A549 (cell line): ENCODE measurements around the gene CETN3. TPM values are rescaled to one million over a fixed set of nuclear protein-coding genes. Genes with fewer than 3 reads are reported as not detected.

Experiments
- ATAC-seq, 2 experiments: fragments of 200-7000 bp in 1 of 2; fragments of >200 bp in 1 of 2; cut with Nextera tagmentation in 1 of 2; cut with Tn5 transposase in 1 of 2; 3 replicates each; pipeline versions ENCODE4 v1.8.0 to v1.9.1; 2018 to 2020; ENCODE audit warnings: mild to moderate bottlenecking in 1 of 2, moderate library complexity in 1 of 2
- CTCF ChIA-PET: fragments of 300-600 bp; sonication (Branson Sonifier 250); formaldehyde crosslinking; extraction: SDS; loops from one replicate; lab custom pipeline; 2021; ENCODE audit warnings: antibody characterized with exemption, inconsistent platforms; lab: Yijun Ruan, JAX
- POLR2A ChIA-PET: fragments of 350-600 bp; formaldehyde crosslinking; extraction: SDS; loops from one replicate; lab custom pipeline; 2021; ENCODE audit warnings: antibody characterized with exemption, inconsistent platforms; lab: Yijun Ruan, JAX
- DNase-seq, 2 experiments: peaks; one replicate each; pipeline versions ENCODE4 v3.0.0 to v3.0.0-alpha.2; 2011 to 2016; ENCODE audit warnings: low read depth in 1 of 2, low spot score in 1 of 2
- FAIRE-seq: peaks from 2 replicates; lab custom pipeline; 2011; peaks lifted over from hg19 to GRCh38; lab: Jason Lieb, UNC
- H3K27ac ChIP-seq, 2 experiments: fragments of >200 bp; sonication (Bioruptor Twin); formaldehyde crosslinking; 3 replicates each; pipeline ENCODE4 v1.5.1; 2016 to 2017
- H3K4me1 ChIP-seq: fragments of >200 bp; sonication (Bioruptor Twin); formaldehyde crosslinking; 3 replicates; pipeline ENCODE4 v1.6.1; 2016
- H3K4me2 ChIP-seq: fragments of >200 bp; sonication (Bioruptor Twin); formaldehyde crosslinking; 3 replicates; pipeline ENCODE4 v1.6.1; 2016
- H3K4me3 ChIP-seq: fragments of >200 bp; sonication (Bioruptor Twin); formaldehyde crosslinking; 3 replicates; pipeline ENCODE4 v1.5.1; 2016
- H3K9me3 ChIP-seq: fragments of >200 bp; sonication (Bioruptor Twin); formaldehyde crosslinking; 3 replicates; pipeline ENCODE4 v1.6.1; 2016
- BHLHE40 ChIP-seq: IDR thresholded peaks from 2 replicates; pipeline ENCODE4 v1.6.1; 2012; ENCODE audit warnings: low read depth, low read length, inconsistent platforms
- CEBPB ChIP-seq, 2 experiments: fragments of >200 bp in 1 of 2; sonication (Bioruptor Twin) in 1 of 2; formaldehyde crosslinking in 1 of 2; IDR thresholded peaks; 2 replicates each; pipeline ENCODE4 v1.6.1; 2012 to 2016
- ESRRA ChIP-seq: fragments of 150-350 bp; IDR thresholded peaks from 2 replicates; pipeline ENCODE4 v1.6.1; 2014; ENCODE audit warnings: mild to moderate bottlenecking, low read length, borderline replicate concordance
- FOSL2 ChIP-seq, 2 experiments: fragments of 450-650 bp in 1 of 2; fragments of >200 bp in 1 of 2; sonication (Bioruptor Twin) in 1 of 2; formaldehyde crosslinking; IDR thresholded peaks; 2 replicates each; pipeline versions ENCODE4 v1.5.0 to v1.6.1; 2016 to 2020; ENCODE audit warnings: mild to moderate bottlenecking in 1 of 2, moderate library complexity in 1 of 2
- FOXS1 ChIP-seq: fragments of 250-450 bp; sonication (Bioruptor Pico); IDR thresholded peaks from 2 replicates; pipeline ENCODE4 v1.5.0; 2020; ENCODE audit warnings: mild to moderate bottlenecking, moderate library complexity
- HOXB13 ChIP-seq: fragments of 250-450 bp; sonication (Bioruptor Pico); IDR thresholded peaks from 2 replicates; pipeline ENCODE4 v1.5.0; 2020; ENCODE audit warnings: low read depth, mild to moderate bottlenecking, moderate library complexity
- JUN ChIP-seq, 2 experiments: fragments of >200 bp; sonication (Bioruptor Twin); formaldehyde crosslinking; IDR thresholded peaks; 2 replicates in 1 of 2; 3 replicates in 1 of 2; pipeline ENCODE4 v1.6.1; 2016 to 2017
- JUNB ChIP-seq: fragments of >200 bp; sonication (Bioruptor Twin); formaldehyde crosslinking; IDR thresholded peaks from 2 replicates; pipeline ENCODE4 v1.6.1; 2016
- KDM5A ChIP-seq: fragments of 200-600 bp; sonication (generic); IDR thresholded peaks from 2 replicates; pipeline ENCODE4 v1.6.1; 2016; ENCODE audit warnings: antibody characterized with exemption, mild to moderate bottlenecking
- MAFK ChIP-seq: fragments of 450-650 bp; IDR thresholded peaks from 2 replicates; pipeline ENCODE4 v1.6.1; 2014; ENCODE audit not compliant: partially characterized antibody
- NFE2L2 ChIP-seq: fragments of 150-350 bp; conservative IDR thresholded peaks from 2 replicates; pipeline ENCODE4 v1.6.1; 2014; ENCODE audit warnings: low read length
- NPAS2 ChIP-seq: fragments of 250-450 bp; sonication (Bioruptor Pico); IDR thresholded peaks from 2 replicates; pipeline ENCODE4 v1.8.0; 2022; ENCODE audit warnings: mild to moderate bottlenecking, moderate library complexity, borderline replicate concordance
- POLR2A ChIP-seq: IDR thresholded peaks from 2 replicates; pipeline ENCODE4 v1.6.1; 2012; ENCODE audit warnings: mild to moderate bottlenecking, low read length
- POLR2AphosphoS2 ChIP-seq: conservative IDR thresholded peaks from 2 replicates; pipeline ENCODE4 v1.6.1; 2012; ENCODE audit warnings: low read length, improper control_type of control experiment, inconsistent platforms
- RAD21 ChIP-seq, 2 experiments: fragments of >200 bp in 1 of 2; sonication (Bioruptor Twin) in 1 of 2; formaldehyde crosslinking in 1 of 2; IDR thresholded peaks in 1 of 2; conservative IDR thresholded peaks in 1 of 2; 2 replicates in 1 of 2; 3 replicates in 1 of 2; pipeline ENCODE4 v1.6.1; 2012 to 2018; ENCODE audit warnings: inconsistent platforms in 1 of 2
- RARB ChIP-seq: fragments of 250-450 bp; sonication (Bioruptor Pico); IDR thresholded peaks from 2 replicates; pipeline ENCODE4 v1.8.0; 2021; ENCODE audit warnings: mild to moderate bottlenecking, moderate library complexity
- RCOR1 ChIP-seq: fragments of 150-350 bp; IDR thresholded peaks from 2 replicates; pipeline ENCODE4 v1.6.1; 2014; ENCODE audit warnings: antibody characterized with exemption, low read length, low read depth
- RNF2 ChIP-seq: fragments of 200-600 bp; sonication (generic); IDR thresholded peaks from 2 replicates; pipeline ENCODE4 v1.6.1; 2016; ENCODE audit warnings: low read depth, mild to moderate bottlenecking, antibody characterized with exemption, moderate library complexity, borderline replicate concordance
- SMC3 ChIP-seq: fragments of >200 bp; sonication (Bioruptor Twin); formaldehyde crosslinking; IDR thresholded peaks from 3 replicates; pipeline ENCODE4 v1.6.1; 2018; ENCODE audit warnings: inconsistent platforms
- SREBF2 ChIP-seq: fragments of 450-650 bp; IDR thresholded peaks from 2 replicates; pipeline ENCODE4 v1.6.1; 2014; ENCODE audit warnings: mild to moderate bottlenecking, moderate library complexity
- TFCP2L1 ChIP-seq: fragments of 250-450 bp; sonication (Bioruptor Pico); IDR thresholded peaks from 2 replicates; pipeline ENCODE4 v1.5.0; 2021; ENCODE audit warnings: mild to moderate bottlenecking
- ZNF302 ChIP-seq: fragments of 250-450 bp; sonication (Bioruptor Pico); IDR thresholded peaks from 2 replicates; pipeline ENCODE4 v1.9.0; 2021; ENCODE audit warnings: inconsistent platforms, mild to moderate bottlenecking, moderate library complexity
- ZSCAN20 ChIP-seq: fragments of 250-450 bp; sonication (Bioruptor Pico); IDR thresholded peaks from 2 replicates; pipeline ENCODE4 v1.8.0; 2022; ENCODE audit warnings: mild to moderate bottlenecking, moderate library complexity
- WGBS: methylation state at CpG from one replicate; pipeline ENCODE4 v1.1.6; 2017; ENCODE audit errors: missing lambda C conversion rate; 5-methylcytosine and 5-hydroxymethylcytosine counted together
- polyA plus RNA-seq, 4 experiments: library from polyadenylated mRNA; depleted of rRNA in 3 of 4; stranded (reverse); fragments of >200 nt; fragmentation: RNase III in 1 of 4; extraction: RNeasy Plus Mini Kit Qiagen cat#74134 plus additional on column Dnase treatment in 1 of 4; gene quantifications; 2 replicates in 3 of 4; 3 replicates in 1 of 4; pipeline ENCODE4 v1.2.3, GENCODE V29; 2011 to 2017
- TF ChIP-seq, protein P1 (sequence below): fragments of 250-450 bp; sonication (Bioruptor Pico); IDR thresholded peaks from 2 replicates; pipeline ENCODE4 v1.5.0; 2020; ENCODE audit warnings: low read depth, mild to moderate bottlenecking, moderate library complexity
- TF ChIP-seq, protein P2 (sequence below): fragments of 250-450 bp; sonication (Bioruptor Pico); IDR thresholded peaks from 2 replicates; pipeline ENCODE4 v1.5.0; 2021; ENCODE audit warnings: mild to moderate bottlenecking, moderate library complexity, borderline replicate concordance
- TF ChIP-seq, protein P3 (sequence below): fragments of 200-600 bp; sonication (generic); IDR thresholded peaks from 2 replicates; pipeline ENCODE4 v1.6.1; 2016; ENCODE audit warnings: antibody characterized with exemption, mild to moderate bottlenecking, moderate library complexity
- TF ChIP-seq, protein P4 (sequence below): IDR thresholded peaks from 2 replicates; pipeline ENCODE4 v1.6.1; 2012; ENCODE audit warnings: low read depth, borderline replicate concordance
- TF ChIP-seq, protein P5 (sequence below): fragments of 150-350 bp; IDR thresholded peaks from 2 replicates; pipeline ENCODE4 v1.6.1; 2014; ENCODE audit warnings: low read depth, mild to moderate bottlenecking, low read length

The CETN3 gene
- polyA plus RNA-seq, 2 of the 4 experiments (the other 2 are of a cell fraction): 49.9 to 50.8 TPM

DNA sequence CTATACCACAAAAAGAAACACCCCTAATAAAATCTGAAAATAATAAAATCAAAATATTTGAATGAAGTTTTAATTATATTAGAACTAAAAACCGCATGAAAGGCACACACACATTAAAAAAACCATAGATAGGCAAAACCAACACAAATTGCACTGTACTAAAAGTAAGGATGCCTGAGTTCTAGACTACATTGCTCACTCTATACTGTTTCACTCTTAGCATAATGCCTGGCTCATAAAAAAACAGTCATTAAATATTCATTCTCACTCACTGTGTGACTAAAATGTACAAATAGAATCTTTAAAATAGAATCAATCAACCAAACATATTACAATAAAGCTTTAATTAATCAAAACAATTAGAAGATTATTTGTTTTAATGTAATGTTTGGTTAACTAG lies 41.7 kb downstream of the CETN3 start:
- POLR2A ChIA-PET: no interaction called here
- Histone ChIP-seq H3K9me3 (peaks cover 5% of the 10 kb centered on the region; the same call in 1 of the 3 replicates), H3K4me2 (no peak overlapping the region), H3K4me1 (no peaks in the 10 kb centered on the region), H3K4me3 (no peak overlapping the region), H3K27ac (no peak overlapping the region)
- 0% methylated on average over 1 of the region's 1 CpG for WGBS
- FAIRE-seq: no peak
- no peak for TF ChIP-seq RNF2
- TF ChIP-seq, protein P1, sequence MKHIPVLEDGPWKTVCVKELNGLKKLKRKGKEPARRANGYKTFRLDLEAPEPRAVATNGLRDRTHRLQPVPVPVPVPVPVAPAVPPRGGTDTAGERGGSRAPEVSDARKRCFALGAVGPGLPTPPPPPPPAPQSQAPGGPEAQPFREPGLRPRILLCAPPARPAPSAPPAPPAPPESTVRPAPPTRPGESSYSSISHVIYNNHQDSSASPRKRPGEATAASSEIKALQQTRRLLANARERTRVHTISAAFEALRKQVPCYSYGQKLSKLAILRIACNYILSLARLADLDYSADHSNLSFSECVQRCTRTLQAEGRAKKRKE: no peak
- no peak for TF ChIP-seq POLR2AphosphoS2
- no peak for TF ChIP-seq JUNB
- no peak for ATAC-seq
- DNase-seq: no peak
- CTCF ChIA-PET: interaction anchor here (0.6 kb wide), 1 partner anchor 161 kb away, joined by 3 read pairs; no protein-coding TSS in a partner anchor

DNA sequence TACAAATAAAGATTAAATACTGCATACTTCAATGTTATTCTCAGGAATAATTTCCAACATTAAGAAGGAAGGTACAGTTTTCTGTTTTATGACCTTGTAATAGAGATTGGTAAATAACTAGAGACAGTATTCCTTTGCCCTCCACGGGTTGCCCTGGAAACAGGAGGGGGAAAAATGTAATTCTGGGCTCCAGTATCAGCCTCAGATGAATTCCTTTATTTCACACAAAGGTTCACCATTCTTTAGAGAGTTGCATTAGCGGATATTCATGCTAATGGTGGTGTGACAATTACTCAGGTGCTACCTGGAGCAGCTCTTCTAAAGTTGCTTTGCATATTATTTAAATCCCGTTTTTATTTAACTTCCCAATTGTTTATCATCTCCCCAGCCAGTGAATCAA lies 42.6 kb downstream of the CETN3 start:
- Histone ChIP-seq H3K4me3 (no peak overlapping the region), H3K4me1 (no peaks in the 10 kb centered on the region), H3K9me3 (peaks cover 5% of the 10 kb centered on the region; the same call in 1 of the 3 replicates), H3K27ac (no peak overlapping the region), H3K4me2 (no peak overlapping the region)
- WGBS: 12% methylated on average over 3 of the region's 3 CpGs
- CTCF ChIA-PET: no interaction called here
- ATAC-seq (no peak), FAIRE-seq (no peak), DNase-seq (no peak)
- POLR2A ChIA-PET: no interaction called here
- no peak for TF ChIP-seq TFCP2L1
- TF ChIP-seq POLR2A: no peak
- TF ChIP-seq JUNB: no peak
- TF ChIP-seq, protein P2, sequence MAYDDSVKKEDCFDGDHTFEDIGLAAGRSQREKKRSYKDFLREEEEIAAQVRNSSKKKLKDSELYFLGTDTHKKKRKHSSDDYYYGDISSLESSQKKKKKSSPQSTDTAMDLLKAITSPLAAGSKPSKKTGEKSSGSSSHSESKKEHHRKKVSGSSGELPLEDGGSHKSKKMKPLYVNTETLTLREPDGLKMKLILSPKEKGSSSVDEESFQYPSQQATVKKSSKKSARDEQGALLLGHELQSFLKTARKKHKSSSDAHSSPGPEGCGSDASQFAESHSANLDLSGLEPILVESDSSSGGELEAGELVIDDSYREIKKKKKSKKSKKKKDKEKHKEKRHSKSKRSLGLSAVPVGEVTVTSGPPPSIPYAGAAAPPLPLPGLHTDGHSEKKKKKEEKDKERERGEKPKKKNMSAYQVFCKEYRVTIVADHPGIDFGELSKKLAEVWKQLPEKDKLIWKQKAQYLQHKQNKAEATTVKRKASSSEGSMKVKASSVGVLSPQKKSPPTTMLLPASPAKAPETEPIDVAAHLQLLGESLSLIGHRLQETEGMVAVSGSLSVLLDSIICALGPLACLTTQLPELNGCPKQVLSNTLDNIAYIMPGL (CRISPR knock-in tag): no peak
- TF ChIP-seq KDM5A: no peak
- TF ChIP-seq ESRRA: no peak
- TF ChIP-seq ZNF302 (CRISPR knock-in tag): no peak
- TF ChIP-seq RCOR1: no peak
- TF ChIP-seq RNF2: no peak
- no peak for TF ChIP-seq POLR2AphosphoS2
- no peak for TF ChIP-seq SMC3
- no peak for TF ChIP-seq NPAS2 (CRISPR knock-in tag)
- TF ChIP-seq HOXB13 (CRISPR knock-in tag): no peak
- no peak for TF ChIP-seq RARB
- no peak for TF ChIP-seq RAD21 (conservative IDR thresholded peaks at IDR 0.05 in 1 of 2, IDR thresholded peaks at IDR 0.05 in 1 of 2)
- TF ChIP-seq MAFK: no peak
- TF ChIP-seq, protein P3, sequence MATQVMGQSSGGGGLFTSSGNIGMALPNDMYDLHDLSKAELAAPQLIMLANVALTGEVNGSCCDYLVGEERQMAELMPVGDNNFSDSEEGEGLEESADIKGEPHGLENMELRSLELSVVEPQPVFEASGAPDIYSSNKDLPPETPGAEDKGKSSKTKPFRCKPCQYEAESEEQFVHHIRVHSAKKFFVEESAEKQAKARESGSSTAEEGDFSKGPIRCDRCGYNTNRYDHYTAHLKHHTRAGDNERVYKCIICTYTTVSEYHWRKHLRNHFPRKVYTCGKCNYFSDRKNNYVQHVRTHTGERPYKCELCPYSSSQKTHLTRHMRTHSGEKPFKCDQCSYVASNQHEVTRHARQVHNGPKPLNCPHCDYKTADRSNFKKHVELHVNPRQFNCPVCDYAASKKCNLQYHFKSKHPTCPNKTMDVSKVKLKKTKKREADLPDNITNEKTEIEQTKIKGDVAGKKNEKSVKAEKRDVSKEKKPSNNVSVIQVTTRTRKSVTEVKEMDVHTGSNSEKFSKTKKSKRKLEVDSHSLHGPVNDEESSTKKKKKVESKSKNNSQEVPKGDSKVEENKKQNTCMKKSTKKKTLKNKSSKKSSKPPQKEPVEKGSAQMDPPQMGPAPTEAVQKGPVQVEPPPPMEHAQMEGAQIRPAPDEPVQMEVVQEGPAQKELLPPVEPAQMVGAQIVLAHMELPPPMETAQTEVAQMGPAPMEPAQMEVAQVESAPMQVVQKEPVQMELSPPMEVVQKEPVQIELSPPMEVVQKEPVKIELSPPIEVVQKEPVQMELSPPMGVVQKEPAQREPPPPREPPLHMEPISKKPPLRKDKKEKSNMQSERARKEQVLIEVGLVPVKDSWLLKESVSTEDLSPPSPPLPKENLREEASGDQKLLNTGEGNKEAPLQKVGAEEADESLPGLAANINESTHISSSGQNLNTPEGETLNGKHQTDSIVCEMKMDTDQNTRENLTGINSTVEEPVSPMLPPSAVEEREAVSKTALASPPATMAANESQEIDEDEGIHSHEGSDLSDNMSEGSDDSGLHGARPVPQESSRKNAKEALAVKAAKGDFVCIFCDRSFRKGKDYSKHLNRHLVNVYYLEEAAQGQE: no peak

DNA sequence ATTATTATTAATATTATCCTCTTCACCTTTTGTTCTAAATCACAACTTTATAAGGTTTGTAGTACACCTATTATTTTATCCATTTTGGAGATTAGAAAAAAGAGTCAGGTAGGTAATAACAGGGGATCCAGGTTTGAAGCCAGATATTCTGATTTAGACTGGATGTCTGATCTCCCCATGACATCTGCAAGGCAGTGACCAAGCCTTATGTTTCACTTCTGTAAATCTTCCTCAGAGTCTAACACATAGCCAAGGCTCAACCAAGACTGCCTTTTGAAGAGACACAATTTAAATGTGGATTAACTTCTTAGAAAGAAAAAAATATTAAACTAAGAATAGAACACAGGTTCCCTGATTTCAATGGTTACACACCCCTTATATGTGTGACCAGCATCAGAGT lies 44.2 kb downstream of the CETN3 start:
- FAIRE-seq (no peak), DNase-seq (no peak), ATAC-seq (no peak)
- POLR2A ChIA-PET: no interaction called here
- no peaks in the 10 kb centered on the region; the same call in 2 of the 3 replicates for H3K9me3 ChIP-seq
- no peaks in the 10 kb centered on the region for H3K4me1 ChIP-seq
- H3K27ac ChIP-seq: no peak overlapping the region
- H3K4me2 ChIP-seq: no peak overlapping the region
- no peak overlapping the region for H3K4me3 ChIP-seq
- CTCF ChIA-PET: no interaction called here
- no peak for TF ChIP-seq TFCP2L1
- TF ChIP-seq FOSL2 (IDR thresholded peaks at IDR 0.05): no peak
- no peak for TF ChIP-seq FOSL2 (CRISPR knock-in tag; IDR thresholded peaks at IDR 0.05)
- no peak for TF ChIP-seq NFE2L2
- no peak for TF ChIP-seq JUN (IDR thresholded peaks at IDR 0.05)
- TF ChIP-seq POLR2A: no peak
- no peak for TF ChIP-seq FOXS1
- no peak for TF ChIP-seq ZSCAN20 (CRISPR knock-in tag)
- TF ChIP-seq, protein P4, sequence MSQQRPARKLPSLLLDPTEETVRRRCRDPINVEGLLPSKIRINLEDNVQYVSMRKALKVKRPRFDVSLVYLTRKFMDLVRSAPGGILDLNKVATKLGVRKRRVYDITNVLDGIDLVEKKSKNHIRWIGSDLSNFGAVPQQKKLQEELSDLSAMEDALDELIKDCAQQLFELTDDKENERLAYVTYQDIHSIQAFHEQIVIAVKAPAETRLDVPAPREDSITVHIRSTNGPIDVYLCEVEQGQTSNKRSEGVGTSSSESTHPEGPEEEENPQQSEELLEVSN: no peak
- TF ChIP-seq BHLHE40: no peak
- no peak for TF ChIP-seq SREBF2
- TF ChIP-seq CEBPB (IDR thresholded peaks at IDR 0.05): no peak
- TF ChIP-seq, protein P5, sequence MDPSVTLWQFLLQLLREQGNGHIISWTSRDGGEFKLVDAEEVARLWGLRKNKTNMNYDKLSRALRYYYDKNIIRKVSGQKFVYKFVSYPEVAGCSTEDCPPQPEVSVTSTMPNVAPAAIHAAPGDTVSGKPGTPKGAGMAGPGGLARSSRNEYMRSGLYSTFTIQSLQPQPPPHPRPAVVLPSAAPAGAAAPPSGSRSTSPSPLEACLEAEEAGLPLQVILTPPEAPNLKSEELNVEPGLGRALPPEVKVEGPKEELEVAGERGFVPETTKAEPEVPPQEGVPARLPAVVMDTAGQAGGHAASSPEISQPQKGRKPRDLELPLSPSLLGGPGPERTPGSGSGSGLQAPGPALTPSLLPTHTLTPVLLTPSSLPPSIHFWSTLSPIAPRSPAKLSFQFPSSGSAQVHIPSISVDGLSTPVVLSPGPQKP: no peak
